ENCODE data around the gene FMO5. TPM values are rescaled to one million over a fixed set of nuclear protein-coding genes. Genes with fewer than 3 reads are reported as not detected.

FMO5 gene
- total RNA-seq, 2 experiments from 2014 or later: 0.41 to 0.67 TPM

DNA sequence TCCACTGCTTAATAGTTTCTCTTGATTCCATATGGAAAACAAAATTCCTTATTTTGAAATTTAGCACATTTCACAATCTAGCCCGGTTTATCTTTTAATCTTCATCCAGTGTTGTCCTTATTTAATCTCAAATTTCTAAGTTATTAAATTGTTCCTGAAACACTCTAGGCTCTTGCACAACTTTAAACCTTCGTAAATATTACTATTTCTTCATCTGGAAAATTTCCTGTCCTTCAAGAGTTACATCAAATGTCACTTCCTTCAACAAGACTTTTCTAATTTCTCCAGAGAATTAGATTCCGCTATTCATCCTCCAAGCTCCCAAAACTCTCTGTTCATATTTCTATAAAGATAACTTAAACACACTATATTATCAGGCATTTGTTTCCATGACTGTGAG, 6.5 kb downstream of the FMO5 start:
- Mint-ChIP-seq H3K9me3 (no peaks in the 10 kb centered on the region), H3K27ac (no peak overlapping the region), H3K27me3 (no peaks in the 10 kb centered on the region), H3K36me3 (ENCODE audit: low read depth) (no peaks in the 10 kb centered on the region), H3K4me1 (ENCODE audit: low read depth) (peaks cover 2% of the 10 kb centered on the region), H3K4me3 (no peak overlapping the region)
- ATAC-seq (ENCODE audit: poor library complexity) (no peak), DNase-seq (no peak)
- Histone ChIP-seq H3K27me3 (ENCODE audit: control insufficient read depth in 1 of 2, insufficient read depth in 2 of 2, low read length in 2 of 2) (no peaks in the 10 kb centered on the region), H3K36me3 (ENCODE audit: insufficient read depth, low read length) (no peaks in the 10 kb centered on the region), H3K4me1 (ENCODE audit: insufficient read depth, low read length) (no peaks in the 10 kb centered on the region), H3K27ac (ENCODE audit: low read depth in 1 of 2, low read length in 2 of 2) (no peak overlapping the region), H3K4me3 (ENCODE audit: low read length) (no peak overlapping the region), H3K9me3 (ENCODE audit: control insufficient read depth in 1 of 2, insufficient read depth in 1 of 2, low read length in 2 of 2) (no peaks in the 10 kb centered on the region)
- intact Hi-C loops (cut with DNase I, micrococcal nuclease): no loop called here
- CTCF ChIA-PET: no interaction called here
- TF ChIP-seq, protein P1, sequence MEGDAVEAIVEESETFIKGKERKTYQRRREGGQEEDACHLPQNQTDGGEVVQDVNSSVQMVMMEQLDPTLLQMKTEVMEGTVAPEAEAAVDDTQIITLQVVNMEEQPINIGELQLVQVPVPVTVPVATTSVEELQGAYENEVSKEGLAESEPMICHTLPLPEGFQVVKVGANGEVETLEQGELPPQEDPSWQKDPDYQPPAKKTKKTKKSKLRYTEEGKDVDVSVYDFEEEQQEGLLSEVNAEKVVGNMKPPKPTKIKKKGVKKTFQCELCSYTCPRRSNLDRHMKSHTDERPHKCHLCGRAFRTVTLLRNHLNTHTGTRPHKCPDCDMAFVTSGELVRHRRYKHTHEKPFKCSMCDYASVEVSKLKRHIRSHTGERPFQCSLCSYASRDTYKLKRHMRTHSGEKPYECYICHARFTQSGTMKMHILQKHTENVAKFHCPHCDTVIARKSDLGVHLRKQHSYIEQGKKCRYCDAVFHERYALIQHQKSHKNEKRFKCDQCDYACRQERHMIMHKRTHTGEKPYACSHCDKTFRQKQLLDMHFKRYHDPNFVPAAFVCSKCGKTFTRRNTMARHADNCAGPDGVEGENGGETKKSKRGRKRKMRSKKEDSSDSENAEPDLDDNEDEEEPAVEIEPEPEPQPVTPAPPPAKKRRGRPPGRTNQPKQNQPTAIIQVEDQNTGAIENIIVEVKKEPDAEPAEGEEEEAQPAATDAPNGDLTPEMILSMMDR (IDR thresholded peaks at IDR 0.05): no peak
- POLR2A ChIA-PET: no interaction called here

DNA sequence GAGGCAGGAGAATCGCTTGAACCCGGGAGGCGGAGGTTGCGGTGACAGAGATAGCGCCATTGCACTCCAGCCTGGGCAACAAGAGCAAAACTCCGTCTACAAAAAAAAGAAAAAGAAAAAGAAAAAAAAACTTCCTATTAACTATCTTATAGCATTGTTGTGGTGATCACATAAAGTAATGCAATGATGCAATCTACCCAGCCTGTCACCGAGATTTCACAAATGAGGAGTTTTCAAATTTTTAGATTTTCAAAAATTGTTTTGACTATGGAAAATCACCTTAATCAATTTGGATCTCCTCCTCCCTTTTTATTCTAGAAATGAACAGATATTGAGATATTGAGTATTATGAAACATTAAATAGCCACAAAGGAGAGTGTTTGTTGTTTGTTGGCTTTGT, 8.0 kb downstream of the FMO5 start:
- POLR2A ChIA-PET: no interaction called here
- H3K36me3 Mint-ChIP-seq (ENCODE audit: low read depth): no peaks in the 10 kb centered on the region
- intact Hi-C loops (cut with DNase I, micrococcal nuclease): no loop called here
- H3K27me3 ChIP-seq (ENCODE audit: control insufficient read depth in 1 of 2, insufficient read depth in 2 of 2, low read length in 2 of 2): no peaks in the 10 kb centered on the region
- H3K9me3 Mint-ChIP-seq: no peaks in the 10 kb centered on the region
- CTCF ChIA-PET: no interaction called here
- H3K27ac Mint-ChIP-seq: no peak overlapping the region
- H3K4me1 ChIP-seq (ENCODE audit: insufficient read depth, low read length): no peaks in the 10 kb centered on the region
- DNase-seq: no peak
- ATAC-seq (ENCODE audit: poor library complexity): no peak
- no peak overlapping the region for H3K4me3 Mint-ChIP-seq
- TF ChIP-seq, protein P1 (IDR thresholded peaks at IDR 0.05): no peak
- no peak overlapping the region for H3K27ac ChIP-seq (ENCODE audit: low read depth in 1 of 2, low read length in 2 of 2)
- H3K9me3 ChIP-seq (ENCODE audit: control insufficient read depth in 1 of 2, insufficient read depth in 1 of 2, low read length in 2 of 2): no peaks in the 10 kb centered on the region
- H3K4me3 ChIP-seq (ENCODE audit: low read length): no peak overlapping the region
- H3K27me3 Mint-ChIP-seq: no peaks in the 10 kb centered on the region
- H3K36me3 ChIP-seq (ENCODE audit: insufficient read depth, low read length): no peaks in the 10 kb centered on the region
- no peaks in the 10 kb centered on the region for H3K4me1 Mint-ChIP-seq (ENCODE audit: low read depth)

DNA sequence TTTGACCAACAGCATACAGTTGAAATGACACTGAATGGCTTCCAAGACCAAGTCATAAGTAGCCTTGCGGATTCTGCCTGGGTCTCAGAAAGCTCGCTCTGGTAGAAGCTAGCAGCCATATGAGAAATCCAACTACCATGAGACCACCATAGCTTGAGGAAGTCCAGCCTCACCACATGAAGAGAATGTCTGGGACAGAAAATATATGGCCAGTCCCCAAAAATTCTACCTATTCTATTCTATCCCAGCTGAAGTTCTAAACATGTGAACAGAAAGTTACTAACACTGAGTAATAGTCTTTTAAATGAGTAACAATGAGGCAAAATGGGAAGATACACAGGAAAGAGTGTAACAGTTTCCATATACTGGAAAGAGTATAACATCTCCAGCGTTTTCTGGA, 9.0 kb downstream of the FMO5 start:
- Histone ChIP-seq H3K4me1 (ENCODE audit: insufficient read depth, low read length) (no peaks in the 10 kb centered on the region), H3K27ac (ENCODE audit: low read depth in 1 of 2, low read length in 2 of 2) (no peak overlapping the region), H3K36me3 (ENCODE audit: insufficient read depth, low read length) (no peaks in the 10 kb centered on the region), H3K4me3 (ENCODE audit: low read length) (no peak overlapping the region), H3K9me3 (ENCODE audit: control insufficient read depth in 1 of 2, insufficient read depth in 1 of 2, low read length in 2 of 2) (no peaks in the 10 kb centered on the region), H3K27me3 (ENCODE audit: control insufficient read depth in 1 of 2, insufficient read depth in 2 of 2, low read length in 2 of 2) (no peaks in the 10 kb centered on the region)
- no peaks in the 10 kb centered on the region for H3K9me3 Mint-ChIP-seq
- no peak overlapping the region for H3K4me3 Mint-ChIP-seq
- intact Hi-C loops (cut with DNase I, micrococcal nuclease): no loop called here
- ChIA-PET POLR2A (no interaction called here), CTCF (no interaction called here)
- no peak overlapping the region for H3K27ac Mint-ChIP-seq
- no peaks in the 10 kb centered on the region for H3K27me3 Mint-ChIP-seq
- no peak for ATAC-seq (ENCODE audit: poor library complexity)
- TF ChIP-seq, protein P1 (IDR thresholded peaks at IDR 0.05): no peak
- H3K36me3 Mint-ChIP-seq (ENCODE audit: low read depth): no peaks in the 10 kb centered on the region
- DNase-seq: no peak
- H3K4me1 Mint-ChIP-seq (ENCODE audit: low read depth): no peaks in the 10 kb centered on the region

Data from CD4-positive, alpha-beta T cell (primary cell).